Hypothalamus (tissue), 51 donors: Measurements from ENCODE around the gene KLK8.

Source experiments
- DNase-seq, 51 donors: peaks; one replicate each; lab custom pipeline; 2025; lab: John Stamatoyannopoulos, UW

The KLK8 gene

GRCh38 chr19:51018745-51019543 lies 17.5 kb upstream of the KLK8 start:
- DNase-seq, result peak in 3 of 51 donors; percentile 2 to 12 (median 5)

DNA sequence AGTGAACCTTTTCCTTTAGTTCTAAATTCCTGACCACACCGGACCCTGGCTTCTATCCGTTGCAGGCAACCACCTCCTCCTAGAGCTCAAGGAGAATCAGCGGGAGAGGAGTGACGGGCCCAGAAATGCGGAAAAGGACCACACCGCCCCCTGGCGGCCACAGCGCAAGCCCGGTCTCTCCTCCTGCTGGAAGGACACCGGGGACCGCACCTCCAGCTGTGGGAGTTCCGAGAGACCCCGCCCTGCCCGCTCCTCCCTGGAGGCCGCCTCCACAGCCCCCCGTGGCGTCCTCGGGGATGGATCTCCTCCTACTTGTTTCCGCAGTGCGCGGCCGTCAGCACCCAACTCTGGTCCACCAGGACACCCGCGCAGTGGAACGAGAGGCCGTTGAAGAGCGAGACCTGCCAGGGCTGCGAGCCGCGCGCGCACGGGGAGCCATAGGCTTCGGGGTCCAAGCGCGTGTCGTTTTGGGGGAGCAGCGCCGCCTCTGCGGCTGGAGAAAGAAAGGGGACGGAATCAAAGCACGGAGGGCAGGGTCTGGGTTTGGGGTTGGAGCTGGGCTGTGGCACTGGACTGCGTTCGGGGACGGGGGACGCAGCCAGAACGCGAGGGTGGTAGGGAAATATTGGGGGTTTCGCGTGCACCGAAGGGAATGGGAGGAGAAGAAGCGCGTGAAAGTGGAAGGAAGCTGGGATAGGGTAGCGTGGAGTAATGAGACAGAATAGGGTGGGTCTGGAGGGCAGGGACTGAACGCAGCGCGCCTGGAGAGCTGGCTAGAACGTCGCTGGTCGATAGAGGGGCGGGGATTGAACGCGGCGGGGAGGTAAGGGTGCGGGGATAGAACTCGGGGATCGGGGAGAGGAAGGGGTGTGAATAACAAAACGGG lies 15.6 kb upstream of the KLK8 start:
- DNase-seq, result peak in 46 of 51 donors; percentile 5 to 86 (median 42)

- DNase-seq, result no peak
Measured at GRCh38 chr19:51015691-51016267, 14.4 kb upstream of the KLK8 start.

DNA sequence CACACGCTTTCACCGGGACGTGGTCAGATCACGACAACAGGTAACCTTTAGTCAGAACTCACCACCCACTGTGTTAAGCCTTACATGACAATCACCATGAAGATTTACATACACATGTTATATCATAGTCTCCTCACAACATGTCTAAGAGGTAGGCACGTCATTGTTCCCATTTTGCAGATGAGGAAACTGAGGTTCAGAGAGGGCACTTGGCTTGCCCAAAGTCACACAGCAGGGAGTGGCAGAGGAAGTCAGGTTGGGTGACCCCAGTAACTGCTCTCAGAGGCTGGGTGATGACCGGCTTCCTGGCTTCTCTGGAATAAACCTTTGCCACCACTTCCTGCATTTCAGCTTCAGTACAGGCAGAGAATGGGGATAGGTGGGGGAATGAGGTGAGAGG lies 12.8 kb upstream of the KLK8 start:
- no peak for DNase-seq

DNA sequence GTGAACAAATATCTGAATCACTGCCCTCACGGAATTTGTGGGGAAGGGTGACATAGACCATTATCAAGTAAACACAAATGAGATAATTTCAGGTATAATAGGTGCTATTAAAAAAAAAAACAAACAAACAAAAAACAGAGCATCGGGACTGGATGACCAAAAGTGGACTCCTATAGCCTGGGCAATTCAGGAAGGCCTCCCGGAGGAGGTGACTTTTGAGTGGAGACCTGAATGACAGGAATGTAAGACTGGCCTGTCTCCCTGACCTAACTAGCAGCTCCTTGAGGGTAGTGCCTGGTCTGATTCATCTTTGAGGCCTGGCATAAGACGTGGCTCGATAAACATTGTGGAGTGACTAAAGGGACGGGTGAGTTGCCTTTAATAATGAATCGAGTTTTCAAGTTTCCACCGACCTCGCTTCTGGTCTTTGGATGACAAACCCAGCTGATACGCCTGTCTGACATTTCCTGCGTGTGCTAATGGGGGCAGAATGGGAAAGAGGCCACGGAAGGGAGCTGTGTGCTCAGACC lies 11.3 kb upstream of the KLK8 start:
- DNase-seq, result no peak

DNA sequence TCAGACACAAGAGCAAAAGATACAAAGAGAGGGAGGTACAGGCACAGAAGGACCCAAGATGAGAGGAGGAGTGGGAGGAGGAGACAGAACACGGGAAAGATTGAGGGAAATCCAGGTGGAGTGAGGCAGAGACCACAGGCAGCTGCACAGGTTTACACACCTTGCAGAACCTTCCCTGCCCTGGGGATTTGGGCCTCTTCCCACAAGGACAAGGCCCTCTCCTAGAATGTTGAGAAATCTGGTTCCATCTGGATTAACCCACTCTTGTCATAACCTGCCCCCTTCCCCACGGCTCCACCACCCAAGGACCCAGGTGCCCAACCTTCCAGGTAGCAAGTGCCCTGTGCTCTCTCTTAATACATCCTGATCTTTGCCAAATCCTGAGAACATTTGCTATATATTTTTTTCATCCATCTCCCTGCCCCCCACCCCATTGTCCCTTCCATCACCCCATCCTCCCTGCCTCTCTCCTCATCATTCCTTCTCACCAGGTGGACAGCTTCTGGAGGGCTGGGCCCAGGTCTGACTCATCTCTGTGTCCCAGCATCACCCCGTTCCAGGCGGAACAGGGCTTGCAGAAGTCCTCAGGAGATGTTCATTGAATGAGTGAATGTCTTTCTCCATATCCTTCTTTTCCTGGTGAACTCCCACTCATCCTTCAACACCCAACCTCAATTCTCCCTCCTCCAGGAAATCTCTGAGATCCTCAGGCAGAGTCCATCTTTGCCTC lies 8.8 kb upstream of the KLK8 start:
- DNase-seq, result no peak

- no peak for DNase-seq
Measured at GRCh38 chr19:51009061-51009891, 7.9 kb upstream of the KLK8 start.

GRCh38 chr19:51007488-51007887 lies 6.1 kb upstream of the KLK8 start:
- DNase-seq, result no peak

GRCh38 chr19:51006406-51006805 lies 5.0 kb upstream of the KLK8 start:
- no peak for DNase-seq

GRCh38 chr19:51005248-51005647 lies 3.8 kb upstream of the KLK8 start:
- DNase-seq, result no peak

- DNase-seq, result no peak
Measured at GRCh38 chr19:51003316-51003715, 1.9 kb upstream of the KLK8 start.

- DNase-seq, result peak in 4 of 51 donors; percentile 5 to 34 (median 17)
Measured at GRCh38 chr19:51002542-51003311, 1.3 kb upstream of the KLK8 start.

DNA sequence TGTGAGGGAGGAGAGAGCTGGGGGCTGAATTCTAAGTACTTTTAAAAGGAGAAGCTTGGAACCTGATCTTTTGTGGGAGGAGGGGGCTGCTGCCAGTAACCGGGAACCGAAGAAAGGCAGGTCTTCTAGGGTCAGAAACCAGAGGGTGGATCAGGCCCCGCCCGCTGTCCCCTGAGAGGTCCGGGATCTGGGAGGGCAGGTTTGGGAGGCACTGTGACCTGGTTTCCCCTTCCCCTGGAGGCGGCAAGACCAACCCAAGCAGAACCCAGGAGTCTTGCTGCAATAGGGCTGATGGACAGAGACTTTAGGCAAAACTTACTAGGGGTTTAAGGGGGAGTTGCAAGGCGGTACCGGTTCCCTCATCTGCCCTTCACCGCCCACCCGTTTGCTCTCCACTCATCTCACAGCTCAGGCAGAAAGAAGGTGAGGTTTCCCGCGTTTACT lies 707 bp upstream of the KLK8 start:
- no peak for DNase-seq

- no peak for DNase-seq
Measured at GRCh38 chr19:51000981-51001380, 423 bp downstream of the KLK8 start.

DNA sequence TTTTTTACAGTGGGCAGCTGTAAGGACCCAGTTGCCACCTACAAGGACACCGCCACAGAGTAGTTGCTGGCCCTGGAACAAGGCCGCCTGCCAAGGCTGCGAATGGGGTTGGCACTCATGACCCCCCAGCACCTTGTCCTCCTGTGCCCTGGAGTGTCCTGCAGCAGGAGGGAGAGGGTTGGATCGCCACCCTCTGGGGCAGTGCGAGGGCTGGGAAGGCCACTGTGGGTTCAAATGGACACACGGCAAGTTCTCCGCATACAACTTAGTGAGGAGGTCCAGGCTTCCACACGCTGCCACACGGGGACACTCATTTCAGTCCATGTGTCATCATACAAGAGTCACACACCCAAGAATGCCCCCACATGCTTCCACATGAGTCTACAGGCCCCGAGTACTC lies 978 bp downstream of the KLK8 start:
- DNase-seq, result no peak

- DNase-seq, result no peak
Measured at GRCh38 chr19:50998686-50999085, 2.7 kb downstream of the KLK8 start.

GRCh38 chr19:50998061-50998460 lies 3.3 kb downstream of the KLK8 start:
- DNase-seq, result no peak

GRCh38 chr19:50994129-50994528 lies 7.3 kb downstream of the KLK8 start:
- DNase-seq, result no peak

DNA sequence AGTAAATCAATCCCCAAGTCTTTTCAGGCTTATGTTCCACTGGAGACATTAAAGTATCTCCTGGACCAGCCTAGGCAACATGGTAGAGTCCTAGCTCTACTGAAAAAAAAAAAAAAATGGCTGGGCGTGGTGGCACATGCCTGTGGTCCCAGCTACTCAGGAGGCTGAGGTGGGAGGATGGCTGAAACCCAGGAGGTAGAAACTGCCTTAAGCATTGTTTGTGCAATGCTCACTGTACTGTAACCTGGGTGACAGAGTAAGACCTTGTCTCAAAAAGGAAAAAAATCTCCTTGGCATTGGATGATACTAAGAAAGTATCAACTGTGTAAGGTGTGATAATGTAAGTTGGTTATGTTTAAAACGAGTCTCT lies 8.8 kb downstream of the KLK8 start:
- DNase-seq, result no peak
